Naive thymus-derived CD4-positive, alpha-beta T cell (primary cell): Measurements from ENCODE around the gene PRMT3. TPM values are rescaled to one million over a fixed set of nuclear protein-coding genes. Genes with fewer than 3 reads are reported as not detected.
A peak's percentile ranks its signal among the peaks of the same experiment; 100 is the strongest.

Experiments
- ATAC-seq: fragments of 150-1000 bp; cut with Tn5 transposase; 2 replicates; pipeline ENCODE4 v1.10.0; 2021; ENCODE audit warnings: mild to moderate bottlenecking, moderate library complexity
- CTCF ChIA-PET: fragments of 350-600 bp; sonication (Branson Sonifier 250); formaldehyde crosslinking; loops from one replicate; lab custom pipeline; 2021; ENCODE audit warnings: antibody characterized with exemption; lab: Charles Lee
- POLR2A ChIA-PET: fragments of 350-600 bp; sonication (Branson Sonifier 250); formaldehyde crosslinking; loops from one replicate; lab custom pipeline; 2021; ENCODE audit warnings: antibody characterized with exemption, inconsistent platforms; lab: Charles Lee
- DNase-seq, 9 donors: peaks; one replicate each; pipeline versions ENCODE4 v3.0.0 to v3.0.0-alpha.2; 2020 to 2022; ENCODE audit warnings: mixed read lengths in 1 of 9
- H3K27ac ChIP-seq: one replicate; pipeline ENCODE4 v1.7.0; 2013; ENCODE audit warnings: mild to moderate bottlenecking, low read depth, low read length, moderate library complexity
- H3K27me3 ChIP-seq, 2 donors: one replicate each; pipeline ENCODE4 v1.7.0; 2013; ENCODE audit warnings: low read length in 2 of 2, mild to moderate bottlenecking in 2 of 2, moderate library complexity in 2 of 2; ENCODE audit not compliant: control insufficient read depth in 2 of 2, insufficient read depth in 2 of 2
- H3K36me3 ChIP-seq, 3 experiments: 1 replicate in 2 of 3; 2 replicates in 1 of 3; pipeline ENCODE4 v1.7.0; 2013; ENCODE audit warnings: low read length in 3 of 3, mild to moderate bottlenecking in 3 of 3, moderate library complexity in 1 of 3; ENCODE audit not compliant: insufficient read depth in 3 of 3, control insufficient read depth in 2 of 3
- H3K4me1 ChIP-seq, 2 donors: one replicate each; pipeline ENCODE4 v1.7.0; 2013; ENCODE audit warnings: low read length in 2 of 2, mild to moderate bottlenecking in 2 of 2, moderate library complexity in 1 of 2; ENCODE audit not compliant: control insufficient read depth in 2 of 2, insufficient read depth in 2 of 2
- H3K4me3 ChIP-seq: 2 replicates; pipeline ENCODE4 v1.7.0; 2013; ENCODE audit warnings: mild to moderate bottlenecking, low read length
- H3K9me3 ChIP-seq, 3 experiments: 1 replicate in 2 of 3; 2 replicates in 1 of 3; pipeline ENCODE4 v1.7.0; 2013; ENCODE audit warnings: low read length in 3 of 3; ENCODE audit not compliant: control insufficient read depth in 2 of 3
- H3K27ac Mint-ChIP-seq, 9 donors: one replicate each; pipeline ENCODE4 v1.8.0; 2020 to 2022; ENCODE audit warnings: mixed read lengths in 9 of 9, mild to moderate bottlenecking in 8 of 9, moderate library complexity in 5 of 9, inconsistent platforms in 2 of 9
- H3K27me3 Mint-ChIP-seq, 5 donors: one replicate each; pipeline ENCODE4 v1.8.0; 2021 to 2022; ENCODE audit warnings: mixed read lengths in 5 of 5, mild to moderate bottlenecking in 1 of 5
- H3K36me3 Mint-ChIP-seq, 5 donors: one replicate each; pipeline ENCODE4 v1.8.0; 2020 to 2022; ENCODE audit warnings: mixed read lengths in 5 of 5, mild to moderate bottlenecking in 3 of 5, inconsistent platforms in 1 of 5
- H3K4me1 Mint-ChIP-seq, 7 donors: one replicate each; pipeline ENCODE4 v1.8.0; 2020 to 2022; ENCODE audit warnings: mixed read lengths in 7 of 7, mild to moderate bottlenecking in 3 of 7, inconsistent platforms in 1 of 7
- H3K4me3 Mint-ChIP-seq, 10 donors: one replicate each; pipeline ENCODE4 v1.8.0; 2020 to 2022; ENCODE audit warnings: mild to moderate bottlenecking in 10 of 10, mixed read lengths in 10 of 10, moderate library complexity in 6 of 10, inconsistent platforms in 2 of 10
- H3K9me3 Mint-ChIP-seq, 11 donors: one replicate each; pipeline ENCODE4 v1.8.0; 2020 to 2022; ENCODE audit warnings: mixed read lengths in 11 of 11, mild to moderate bottlenecking in 4 of 11, inconsistent platforms in 1 of 11, moderate library complexity in 1 of 11
- intact Hi-C, 2 donors: fragments of 100-400 bp; cut with micrococcal nuclease; formaldehyde crosslinking; loops; one replicate each; pipeline ENCODE4 v1.15.1; 2023
- polyA plus RNA-seq, 2 donors: library from polyadenylated mRNA; unstranded; fragments of 300-500 nt; fragmentation: Illumina TruSeq; gene quantifications; one replicate each; pipeline ENCODE4 v1.2.3, GENCODE V29; 2021
- total RNA-seq, 6 experiments: library from RNA in 5 of 6; stranded (reverse) in 5 of 6; gene quantifications; 1 replicate in 5 of 6; 2 replicates in 1 of 6; pipeline ENCODE4 v1.2.3 and lab custom pipeline; 2021 to 2026

The PRMT3 gene
- total and polyA plus RNA-seq, 7 experiments from 2014 or later = 7.6 to 19.0 (median 15.1) TPM

DNA sequence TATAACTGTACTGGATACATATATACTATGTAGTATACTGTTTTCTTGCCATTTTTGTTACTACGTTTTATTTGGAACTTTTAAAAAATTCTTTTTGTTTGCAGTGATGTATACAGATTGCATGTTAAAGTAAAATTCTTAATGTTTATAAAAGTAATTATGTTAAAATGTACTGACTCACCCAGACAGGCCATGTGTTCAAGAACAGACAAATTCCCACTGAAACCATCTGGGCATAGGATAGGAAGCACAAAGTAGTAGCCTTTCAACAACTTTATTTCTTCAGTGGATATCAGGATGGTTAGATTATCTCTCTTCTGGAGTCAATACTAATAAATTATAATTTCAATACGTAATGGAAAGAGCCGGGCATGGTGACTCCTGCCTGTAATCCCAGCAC, 19.8 kb downstream of the PRMT3 start:
- intact Hi-C loops = no loop called here
- Mint-ChIP-seq H3K27ac (no peak overlapping the region), H3K4me3 (no peak overlapping the region)

DNA sequence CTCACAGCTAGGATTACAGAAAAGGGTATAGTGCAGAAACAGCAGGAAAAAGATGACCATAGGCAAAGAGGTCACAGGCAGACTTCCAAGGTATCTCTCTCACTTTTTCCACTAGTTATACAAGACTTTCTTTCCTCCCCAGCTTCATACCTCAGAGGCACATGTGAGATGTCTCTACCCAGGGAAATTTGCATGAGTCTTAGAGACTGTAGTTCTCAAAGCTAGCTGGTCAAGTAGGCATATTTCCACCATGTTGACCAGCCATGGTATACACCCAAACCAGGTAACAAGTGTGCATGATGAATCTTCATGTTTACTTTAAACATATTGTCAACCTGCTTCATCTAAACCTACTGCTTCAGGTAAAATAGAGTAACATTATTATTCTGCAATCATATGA, 27.9 kb downstream of the PRMT3 start:
- H3K27me3 ChIP-seq = no peaks in the 10 kb centered on the region
- Mint-ChIP-seq H3K36me3 (peaks cover 11 to 75% (median 22%) of the 10 kb centered on the region in 5 donors), H3K27me3 (no peaks in the 10 kb centered on the region), H3K4me1 (peaks cover 0 to 12% (median 4%) of the 10 kb centered on the region in 7 donors), H3K9me3 (no peaks in the 10 kb centered on the region), H3K27ac (no peak overlapping the region), H3K4me3 (no peak overlapping the region)
- H3K4me3 ChIP-seq = no peak overlapping the region
- H3K9me3 ChIP-seq = no peaks in the 10 kb centered on the region
- POLR2A ChIA-PET = no interaction called here
- no peaks in the 10 kb centered on the region for H3K4me1 ChIP-seq
- ATAC-seq = no peak
- intact Hi-C loops = no loop called here
- no peaks in the 10 kb centered on the region for H3K36me3 ChIP-seq
- CTCF ChIA-PET = no interaction called here
- DNase-seq = no peak
- no peak overlapping the region for H3K27ac ChIP-seq

More for the DNA sequence above, 19.8 kb downstream of the PRMT3 start:
- H3K36me3 Mint-ChIP-seq = peaks cover 4 to 59% (median 24%) of the 10 kb centered on the region in 5 donors
- ATAC-seq (no peak), DNase-seq (no peak)
- Histone ChIP-seq H3K9me3 (no peaks in the 10 kb centered on the region), H3K36me3 (peaks cover 5 to 32% (median 8%) of the 10 kb centered on the region in 3 experiments), H3K27ac (no peak overlapping the region), H3K4me1 (no peaks in the 10 kb centered on the region), H3K27me3 (no peaks in the 10 kb centered on the region), H3K4me3 (no peak overlapping the region)
- ChIA-PET CTCF (no interaction called here), POLR2A (no interaction called here)
- no peaks in the 10 kb centered on the region for H3K27me3 Mint-ChIP-seq
- H3K4me1 Mint-ChIP-seq = peaks cover 0 to 7% (median 3%) of the 10 kb centered on the region in 7 donors
- H3K9me3 Mint-ChIP-seq = no peaks in the 10 kb centered on the region

DNA sequence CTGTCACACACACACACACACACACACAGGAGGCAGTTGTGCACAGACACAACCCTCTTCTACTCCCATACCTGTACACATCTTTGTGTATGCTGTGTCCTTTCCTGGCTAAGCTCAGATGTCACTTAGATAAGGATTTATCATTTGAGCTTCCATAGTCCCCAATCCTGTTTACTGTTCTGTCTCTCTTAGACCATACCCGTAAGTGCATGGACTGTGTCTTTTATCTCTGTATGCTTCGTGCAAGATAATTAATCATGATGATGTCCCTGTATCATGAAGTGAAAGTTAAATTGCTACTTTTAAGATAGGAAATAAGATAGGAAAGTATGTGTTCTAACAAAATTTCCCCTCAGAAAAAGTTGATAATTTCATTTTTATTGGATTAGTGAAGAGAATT, 30.3 kb downstream of the PRMT3 start:
- Mint-ChIP-seq H3K9me3 (no peaks in the 10 kb centered on the region), H3K4me3 (no peak overlapping the region), H3K27me3 (no peaks in the 10 kb centered on the region), H3K36me3 (peaks cover 18 to 72% (median 34%) of the 10 kb centered on the region in 5 donors), H3K27ac (peak overlapping the region in 1 of 9 donors; percentile 0), H3K4me1 (peaks cover 0 to 19% (median 0%) of the 10 kb centered on the region in 7 donors)
- ChIA-PET CTCF (no interaction called here), POLR2A (no interaction called here)
- no peaks in the 10 kb centered on the region for H3K4me1 ChIP-seq
- intact Hi-C loops = no loop called here
- no peaks in the 10 kb centered on the region for H3K9me3 ChIP-seq
- H3K27me3 ChIP-seq = no peaks in the 10 kb centered on the region
- H3K36me3 ChIP-seq = peaks cover 0 to 3% (median 0%) of the 10 kb centered on the region in 3 experiments
- DNase-seq (no peak), ATAC-seq (no peak)
- H3K27ac ChIP-seq = no peak overlapping the region
- no peak overlapping the region for H3K4me3 ChIP-seq

DNA sequence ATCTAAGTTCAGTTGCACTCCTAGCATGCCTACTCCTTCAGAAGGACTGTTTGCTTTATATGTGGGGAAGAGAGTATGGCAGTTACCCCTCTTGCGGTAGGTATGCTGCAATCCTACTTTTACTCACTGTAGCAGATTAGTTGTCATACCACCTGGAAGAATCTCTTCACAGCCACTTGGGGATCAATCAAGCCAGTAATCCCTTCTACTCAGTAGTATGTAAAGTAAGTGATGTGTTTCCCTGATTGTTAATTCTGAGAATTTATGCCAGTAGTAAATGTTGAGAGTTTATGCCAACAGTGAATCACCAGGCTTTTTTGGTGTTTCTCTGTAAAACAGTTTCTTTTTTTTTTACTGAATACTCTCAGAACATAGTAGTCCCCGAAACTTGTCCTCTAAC, 34.4 kb downstream of the PRMT3 start:
- ChIA-PET CTCF (no interaction called here), POLR2A (no interaction called here)
- H3K4me1 ChIP-seq = no peaks in the 10 kb centered on the region
- Mint-ChIP-seq H3K36me3 (peaks cover 12 to 59% (median 22%) of the 10 kb centered on the region in 5 donors), H3K27me3 (no peaks in the 10 kb centered on the region), H3K27ac (no peak overlapping the region), H3K9me3 (no peaks in the 10 kb centered on the region), H3K4me3 (no peak overlapping the region), H3K4me1 (peaks cover 0 to 13% (median 0%) of the 10 kb centered on the region in 7 donors)
- peaks cover 0 to 3% (median 0%) of the 10 kb centered on the region in 3 experiments for H3K36me3 ChIP-seq
- intact Hi-C loops = no loop called here
- no peak overlapping the region for H3K4me3 ChIP-seq
- H3K9me3 ChIP-seq = no peaks in the 10 kb centered on the region
- no peak for ATAC-seq
- H3K27me3 ChIP-seq = no peaks in the 10 kb centered on the region
- no peak for DNase-seq
- no peak overlapping the region for H3K27ac ChIP-seq

DNA sequence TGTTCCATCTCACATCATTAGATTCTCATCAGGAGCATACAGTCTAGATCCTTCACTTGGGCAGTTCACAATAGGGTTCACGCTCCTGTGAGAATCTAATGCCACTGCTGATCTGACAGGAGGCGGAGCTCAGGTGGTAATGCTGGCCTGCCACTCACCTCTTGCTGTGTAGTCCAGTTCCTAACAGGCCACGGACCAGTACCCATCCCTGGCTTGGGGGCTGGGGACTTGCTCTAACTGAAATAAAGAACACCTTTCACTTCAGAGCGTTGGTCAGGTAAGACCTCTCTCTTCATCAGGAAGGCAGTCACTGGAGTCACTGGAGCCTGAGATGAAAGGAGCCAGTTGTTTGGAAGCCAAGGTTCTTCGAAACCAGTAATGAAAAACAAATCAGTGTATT, 41.7 kb downstream of the PRMT3 start:
- peaks cover 0 to 9% (median 4%) of the 10 kb centered on the region in 7 donors for H3K4me1 Mint-ChIP-seq
- peaks cover 0 to 10% (median 0%) of the 10 kb centered on the region in 3 experiments for H3K36me3 ChIP-seq
- peaks cover 2 to 45% (median 5%) of the 10 kb centered on the region in 5 donors for H3K36me3 Mint-ChIP-seq
- H3K27me3 Mint-ChIP-seq = no peaks in the 10 kb centered on the region
- H3K9me3 ChIP-seq = no peaks in the 10 kb centered on the region
- H3K4me3 Mint-ChIP-seq = no peak overlapping the region
- H3K27me3 ChIP-seq = no peaks in the 10 kb centered on the region
- peak overlapping the region in 3 of 9 donors; percentile 8 to 51 (median 49) for H3K27ac Mint-ChIP-seq
- CTCF ChIA-PET = no interaction called here
- no peak overlapping the region for H3K27ac ChIP-seq
- H3K4me1 ChIP-seq = no peaks in the 10 kb centered on the region
- POLR2A ChIA-PET = no interaction called here
- intact Hi-C loops = no loop called here
- H3K4me3 ChIP-seq = no peak overlapping the region
- DNase-seq (no peak), ATAC-seq (no peak)
- H3K9me3 Mint-ChIP-seq = no peaks in the 10 kb centered on the region

DNA sequence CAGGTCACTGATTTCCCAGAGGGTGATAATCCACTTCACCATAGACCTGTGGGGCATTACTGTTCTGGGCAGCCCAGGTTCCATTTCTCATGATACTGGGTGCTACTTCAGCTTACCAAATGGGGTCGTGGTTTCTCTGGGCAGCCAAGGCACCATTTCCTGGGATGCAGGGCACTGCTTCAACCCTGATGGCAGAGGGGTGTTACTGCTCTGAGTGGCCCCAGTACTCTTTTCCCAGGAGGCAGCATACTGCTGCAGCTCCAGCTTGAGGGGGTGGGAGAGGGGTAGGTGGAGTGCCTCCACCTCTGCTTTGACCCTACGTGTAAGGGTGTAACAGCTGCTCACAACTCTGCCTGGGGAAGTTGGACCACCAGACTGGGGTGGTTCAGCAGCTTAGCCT, 51.1 kb downstream of the PRMT3 start:
- POLR2A ChIA-PET = no interaction called here
- no peak for ATAC-seq
- H3K4me1 ChIP-seq = no peaks in the 10 kb centered on the region
- DNase-seq = no peak
- Mint-ChIP-seq H3K36me3 (peaks cover 11 to 47% (median 22%) of the 10 kb centered on the region in 5 donors), H3K4me3 (no peak overlapping the region), H3K27me3 (no peaks in the 10 kb centered on the region), H3K4me1 (peaks cover 4 to 26% (median 17%) of the 10 kb centered on the region in 7 donors), H3K9me3 (no peaks in the 10 kb centered on the region), H3K27ac (no peak overlapping the region)
- CTCF ChIA-PET = no interaction called here
- no peaks in the 10 kb centered on the region for H3K9me3 ChIP-seq
- H3K4me3 ChIP-seq = no peak overlapping the region
- intact Hi-C loops = no loop called here
- H3K36me3 ChIP-seq = peaks cover 0 to 19% (median 0%) of the 10 kb centered on the region in 3 experiments
- H3K27ac ChIP-seq = no peak overlapping the region
- H3K27me3 ChIP-seq = no peaks in the 10 kb centered on the region

DNA sequence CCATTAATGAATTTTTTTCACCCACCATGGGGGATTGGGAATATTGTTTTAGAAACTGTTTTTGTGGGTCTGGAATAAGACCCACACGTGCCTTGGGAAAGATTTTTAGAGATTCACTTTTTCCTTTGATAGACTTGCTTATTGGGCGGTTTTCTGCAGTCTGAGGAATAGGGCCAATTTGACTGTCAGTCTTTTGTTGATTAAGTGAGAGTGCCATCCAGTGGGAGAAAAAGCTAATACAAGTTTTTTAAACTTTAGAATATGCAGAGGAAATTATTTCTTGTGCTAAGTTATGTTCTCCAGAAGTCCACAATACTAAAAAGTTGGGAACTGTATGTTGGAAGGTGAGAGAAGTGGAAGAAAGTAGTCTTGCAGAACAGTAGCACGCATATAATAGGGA, 56.1 kb downstream of the PRMT3 start:
- Mint-ChIP-seq H3K36me3 (peaks cover 0 to 24% (median 0%) of the 10 kb centered on the region in 5 donors), H3K27ac (no peak overlapping the region), H3K9me3 (no peaks in the 10 kb centered on the region), H3K4me1 (peaks cover 0 to 6% (median under 1%) of the 10 kb centered on the region in 7 donors), H3K4me3 (no peak overlapping the region), H3K27me3 (no peaks in the 10 kb centered on the region)
- no peaks in the 10 kb centered on the region for H3K4me1 ChIP-seq
- H3K9me3 ChIP-seq = no peaks in the 10 kb centered on the region
- ATAC-seq = no peak
- DNase-seq = peak in 4 of 9 donors; percentile 1 to 4 (median 2)
- peaks cover 0 to 3% (median 0%) of the 10 kb centered on the region in 3 experiments for H3K36me3 ChIP-seq
- H3K4me3 ChIP-seq = no peak overlapping the region
- ChIA-PET CTCF (no interaction called here), POLR2A (no interaction called here)
- intact Hi-C loops = loop anchor here (1.0 to 10.0 kb wide), 4 partner anchors 46 to 319 kb away; partner anchors contain the start of gene PRMT3 (in 1 of the 2)
- H3K27me3 ChIP-seq = no peaks in the 10 kb centered on the region
- H3K27ac ChIP-seq = no peak overlapping the region
